Measurements from ENCODE around the gene ENTPD2. TPM values are rescaled to one million over a fixed set of nuclear protein-coding genes. Genes with fewer than 3 reads are reported as not detected.

ENTPD2 gene
- total and polyA plus RNA-seq, 2 of the 4 experiments (the other 2 are of a cell fraction), result not detected

DNA sequence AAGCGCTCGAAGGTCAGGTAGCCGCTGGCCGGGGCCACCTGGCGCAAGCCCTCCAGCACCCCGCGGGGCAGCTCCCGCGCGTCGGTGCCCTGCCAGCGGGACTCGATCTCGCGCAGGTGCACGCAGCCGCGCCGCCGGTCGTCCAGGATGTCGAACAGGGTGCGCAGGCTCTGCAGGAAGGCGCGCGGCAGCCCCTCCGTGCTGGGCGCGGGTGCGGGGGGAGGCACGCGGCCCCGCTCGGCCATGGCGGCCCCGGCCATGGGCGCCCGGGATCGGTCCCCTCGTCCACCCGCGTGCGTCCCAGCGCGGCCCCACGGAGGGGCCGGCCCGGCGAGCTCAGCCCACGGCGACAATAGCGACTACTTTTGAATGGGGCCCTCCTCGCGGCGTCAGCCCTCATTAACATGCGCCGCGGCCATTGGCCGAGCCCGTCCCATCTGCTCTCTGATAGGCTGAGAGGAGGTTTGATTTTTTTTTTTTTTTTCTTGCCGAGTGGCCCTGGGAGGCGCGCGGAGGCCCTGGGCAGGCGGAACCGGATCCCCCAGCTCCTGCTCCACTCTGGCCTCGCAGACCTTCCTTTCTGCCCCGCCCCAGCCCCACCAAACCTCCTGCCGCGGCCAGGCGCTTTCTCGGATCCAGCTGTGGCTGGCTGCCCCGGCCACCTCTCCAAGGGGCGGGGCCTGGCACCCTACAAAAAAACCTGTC lies 16.5 kb upstream of the ENTPD2 start, which contains the start of gene SAPCD2:
TSS of gene SAPCD2 (minus strand) at position 357 of the 705 bp plus-strand sequence. CDS start at position 260, 97 bp downstream.
- no peak within 1 kb of the TSS; the same call in 1 of the 2 replicates for H3K27ac ChIP-seq (ENCODE audit: insufficient read depth, low read length)
- H4K8ac ChIP-seq (ENCODE audit: low read depth in 2 of 2, low read length in 2 of 2), result peak within 1 kb of the TSS; percentile 74 to 79; a peak in 3 of 4 replicates
- peak within 1 kb of the TSS; percentile 43; the same call in 1 of the 2 replicates for H3K4ac ChIP-seq (ENCODE audit: low read depth, low read length)
- H3K9me1 ChIP-seq (ENCODE audit: insufficient read depth, low read length), result no peaks in the 10 kb centered on the region
- ATAC-seq (ENCODE audit: low read depth) (peak; percentile 94), DNase-seq (peak; percentile 79)
- peaks cover 3% of the 10 kb centered on the region; the same call in 1 of the 2 replicates for H3K4me1 ChIP-seq (ENCODE audit: control insufficient read depth, insufficient read depth, low read length)
- no peak within 1 kb of the TSS for H2BK120ac ChIP-seq (ENCODE audit: low read depth, low read length)
- H3K27me3 ChIP-seq (ENCODE audit: control insufficient read depth, insufficient read depth, low read length), result no peaks in the 10 kb centered on the region; the same call in 1 of the 2 replicates
- H4K5ac ChIP-seq (ENCODE audit: low read depth, low read length), result no peak within 1 kb of the TSS
- WGBS, 2 experiments (ENCODE audit: extremely low coverage in 2 of 2, insufficient read length in 1 of 2), result 1% methylated on average over 38 of the region's 74 CpGs; no CpG with 5 or more reads in 1 of the 2 experiments
- no peak within 1 kb of the TSS for H3K23ac ChIP-seq (ENCODE audit: low read depth, low read length)
- peak within 1 kb of the TSS; percentile 23; the same call in 1 of the 2 replicates for H3K9ac ChIP-seq (ENCODE audit: low read depth, low read length)
- H2BK5ac ChIP-seq (ENCODE audit: low read depth, low read length, poor library complexity, severe bottlenecking), result no peak within 1 kb of the TSS
- no peaks in the 10 kb centered on the region for H3K36me3 ChIP-seq (ENCODE audit: control insufficient read depth, insufficient read depth, low read length)
- BruUV-seq (replicated peaks), result no TSS peak
- H2AFZ ChIP-seq (replicated peaks; ENCODE audit: low read length, poor library complexity), result peak within 1 kb of the TSS; percentile 90
- H2AK5ac ChIP-seq (ENCODE audit: low read depth, low read length), result peak within 1 kb of the TSS; percentile 70
- no peak within 1 kb of the TSS for H3K56ac ChIP-seq (ENCODE audit: extremely low read depth, insufficient read depth, low read length)
- ChIA-PET CTCF (interaction anchor here (0.7 to 1.0 kb wide), 2 partner anchors 18 to 41 kb away, joined by 3 to 4 read pairs; no protein-coding TSS in a partner anchor), POLR2A (ENCODE audit: unreplicated experiment) (interaction anchor here (0.6 kb wide), 1 partner anchor 1186 kb away, joined by 3 read pairs; no protein-coding TSS in a partner anchor)
- peaks cover 2 to 11% of the 10 kb centered on the region in 2 experiments for H3K79me1 ChIP-seq (ENCODE audit: low read depth in 1 of 2, low read length in 2 of 2)
- no peak within 1 kb of the TSS for H3K18ac ChIP-seq (ENCODE audit: low read depth, low read length)
- peak within 1 kb of the TSS; percentile 53 for H3K4me3 ChIP-seq (ENCODE audit: insufficient read depth, low read depth, low read length)
- in situ Hi-C loops (cut with MboI; ENCODE audit: low sequenced_read_pairs) (no loop called here), intact Hi-C loops (cut with micrococcal nuclease) (loop anchor here (1.0 kb wide), 1 partner anchor 16 kb away; the partner anchor contains the start of gene MAN1B1), dilution Hi-C loops (cut with HindIII; ENCODE audit: low sequenced_read_pairs, unreplicated experiment) (no loop called here)
- H4K91ac ChIP-seq (ENCODE audit: insufficient read depth, low read depth, low read length), result peak within 1 kb of the TSS; percentile 76
- H3K9me3 ChIP-seq (ENCODE audit: control insufficient read depth, insufficient read depth, low read length), result no peaks in the 10 kb centered on the region
- H3K4me2 ChIP-seq (ENCODE audit: low read depth, low read length), result peak within 1 kb of the TSS; percentile 51
- no peak within 1 kb of the TSS for H3K14ac ChIP-seq (replicated peaks; ENCODE audit: low read depth, low read length)
- peak within 1 kb of the TSS; percentile 44 for H2AK9ac ChIP-seq (replicated peaks; ENCODE audit: low read depth, low read length, poor library complexity)
- H4K20me1 ChIP-seq (ENCODE audit: insufficient read depth, low read length), result no peaks in the 10 kb centered on the region
- H2BK15ac ChIP-seq (ENCODE audit: low read depth, low read length), result no peak within 1 kb of the TSS
- no peak within 1 kb of the TSS for H2BK20ac ChIP-seq (ENCODE audit: low read depth, low read length)
- no peak for TF ChIP-seq ELK1 (IDR thresholded peaks at IDR 0.05; ENCODE audit: borderline replicate concordance, low read depth, low read length)
- no peak for TF ChIP-seq POLR2A (IDR thresholded peaks at IDR 0.05; ENCODE audit: low read depth, low read length)
- no peak for TF ChIP-seq RFX5 (IDR thresholded peaks at IDR 0.05; ENCODE audit: low read depth, low read length)
- TF ChIP-seq CHD1 (IDR thresholded peaks at IDR 0.05; ENCODE audit: low read depth, low read length), result no peak
- no peak for TF ChIP-seq BHLHE40 (IDR thresholded peaks at IDR 0.05; ENCODE audit: low read depth, low read length)
- TF ChIP-seq FOS (IDR thresholded peaks at IDR 0.05; ENCODE audit: low read depth, low read length), result no peak
- no peak for TF ChIP-seq SMC3 (IDR thresholded peaks at IDR 0.05; ENCODE audit: low read depth, low read length)
- no peak for TF ChIP-seq NFE2L2 (IDR thresholded peaks at IDR 0.05; ENCODE audit: low read depth, low read length)
- TF ChIP-seq RCOR1 (IDR thresholded peaks at IDR 0.05; ENCODE audit: insufficient replicate concordance, low read length), result no peak
- TF ChIP-seq MAFK (IDR thresholded peaks at IDR 0.05; ENCODE audit: low read depth, low read length), result no peak
- TF ChIP-seq MAZ (IDR thresholded peaks at IDR 0.05; ENCODE audit: borderline replicate concordance, low read depth, low read length), result no peak
- TF ChIP-seq, protein P1, sequence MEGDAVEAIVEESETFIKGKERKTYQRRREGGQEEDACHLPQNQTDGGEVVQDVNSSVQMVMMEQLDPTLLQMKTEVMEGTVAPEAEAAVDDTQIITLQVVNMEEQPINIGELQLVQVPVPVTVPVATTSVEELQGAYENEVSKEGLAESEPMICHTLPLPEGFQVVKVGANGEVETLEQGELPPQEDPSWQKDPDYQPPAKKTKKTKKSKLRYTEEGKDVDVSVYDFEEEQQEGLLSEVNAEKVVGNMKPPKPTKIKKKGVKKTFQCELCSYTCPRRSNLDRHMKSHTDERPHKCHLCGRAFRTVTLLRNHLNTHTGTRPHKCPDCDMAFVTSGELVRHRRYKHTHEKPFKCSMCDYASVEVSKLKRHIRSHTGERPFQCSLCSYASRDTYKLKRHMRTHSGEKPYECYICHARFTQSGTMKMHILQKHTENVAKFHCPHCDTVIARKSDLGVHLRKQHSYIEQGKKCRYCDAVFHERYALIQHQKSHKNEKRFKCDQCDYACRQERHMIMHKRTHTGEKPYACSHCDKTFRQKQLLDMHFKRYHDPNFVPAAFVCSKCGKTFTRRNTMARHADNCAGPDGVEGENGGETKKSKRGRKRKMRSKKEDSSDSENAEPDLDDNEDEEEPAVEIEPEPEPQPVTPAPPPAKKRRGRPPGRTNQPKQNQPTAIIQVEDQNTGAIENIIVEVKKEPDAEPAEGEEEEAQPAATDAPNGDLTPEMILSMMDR (conservative IDR thresholded peaks at IDR 0.05; ENCODE audit: low read depth, low read length), result no peak
- TF ChIP-seq MXI1 (IDR thresholded peaks at IDR 0.05; ENCODE audit: borderline replicate concordance, low read depth, low read length), result no peak
- TF ChIP-seq CEBPB (IDR thresholded peaks at IDR 0.05; ENCODE audit: low read depth, low read length), result no peak

Data from IMR-90 (cell line).